SJCRH30 (cell line): ENCODE measurements around the gene FLNC. TPM values are rescaled to one million over a fixed set of nuclear protein-coding genes. Genes with fewer than 3 reads are reported as not detected.

Source experiments
- DNase-seq, 2 experiments: peaks; one replicate each; pipeline ENCODE4 v3.0.0-alpha.2; 2015 to 2020
- H3K27ac ChIP-seq: fragments of 250-450 bp; sonication (Bioruptor Pico); 2 replicates; pipeline ENCODE4 v1.5.1; 2020; ENCODE audit warnings: mild to moderate bottlenecking, moderate library complexity
- H3K27me3 ChIP-seq: fragments of 250-450 bp; sonication (Bioruptor Pico); 2 replicates; pipeline ENCODE4 v1.5.1; 2020; ENCODE audit warnings: mild to moderate bottlenecking, moderate library complexity
- H3K36me3 ChIP-seq: fragments of 250-450 bp; sonication (Bioruptor Pico); 2 replicates; pipeline ENCODE4 v1.5.1; 2020; ENCODE audit warnings: mild to moderate bottlenecking, moderate library complexity
- H3K4me1 ChIP-seq: fragments of 250-450 bp; sonication (Bioruptor Pico); 2 replicates; pipeline ENCODE4 v1.5.1; 2020; ENCODE audit warnings: mild to moderate bottlenecking, moderate library complexity
- H3K4me3 ChIP-seq: fragments of 250-450 bp; sonication (Bioruptor Pico); 2 replicates; pipeline ENCODE4 v1.5.1; 2020; ENCODE audit warnings: mild to moderate bottlenecking, moderate library complexity
- H3K9me3 ChIP-seq: fragments of 250-450 bp; sonication (Bioruptor Pico); replicated peaks from 2 replicates; pipeline ENCODE4 v1.5.1; 2020; ENCODE audit warnings: mild to moderate bottlenecking, moderate library complexity
- total RNA-seq: library from RNA; depleted of rRNA; stranded (reverse); fragments of >200 nt; shearing (Covaris generic); gene quantifications from 2 replicates; pipeline ENCODE4 v1.2.3, GENCODE V29; 2014

Gene FLNC
- total RNA-seq, 1 experiment from 2014 or later, result 158 TPM

GRCh38 chr7:128865996-128866877 lies 36.0 kb downstream of the FLNC start:
- DNase-seq, result no peak
- no peaks in the 10 kb centered on the region for H3K9me3 ChIP-seq
- no peak overlapping the region for H3K27ac ChIP-seq
- peaks cover 11% of the 10 kb centered on the region for H3K4me1 ChIP-seq
- H3K36me3 ChIP-seq, result no peaks in the 10 kb centered on the region
- H3K27me3 ChIP-seq, result no peaks in the 10 kb centered on the region
- H3K4me3 ChIP-seq, result no peak overlapping the region

GRCh38 chr7:128867241-128867640 lies 37.0 kb downstream of the FLNC start:
- Histone ChIP-seq H3K36me3 (no peaks in the 10 kb centered on the region), H3K27me3 (no peaks in the 10 kb centered on the region), H3K4me1 (peaks cover 11% of the 10 kb centered on the region), H3K4me3 (no peak overlapping the region), H3K27ac (no peak overlapping the region), H3K9me3 (no peaks in the 10 kb centered on the region)
- DNase-seq, result no peak

GRCh38 chr7:128867842-128868623 lies 37.8 kb downstream of the FLNC start:
- no peaks in the 10 kb centered on the region for H3K9me3 ChIP-seq
- peak; percentile 51 to 79 for DNase-seq

GRCh38 chr7:128868624-128869137 lies 38.5 kb downstream of the FLNC start:
- DNase-seq, result no peak
- no peaks in the 10 kb centered on the region for H3K27me3 ChIP-seq
- H3K4me3 ChIP-seq, result peak overlapping the region; percentile 55
- H3K9me3 ChIP-seq, result no peaks in the 10 kb centered on the region
- peaks cover 11% of the 10 kb centered on the region for H3K4me1 ChIP-seq
- H3K27ac ChIP-seq, result no peak overlapping the region
- H3K36me3 ChIP-seq, result no peaks in the 10 kb centered on the region

More at GRCh38 chr7:128867842-128868623, 37.8 kb downstream of the FLNC start:
- Histone ChIP-seq H3K36me3 (no peaks in the 10 kb centered on the region), H3K27ac (no peak overlapping the region), H3K4me1 (peaks cover 11% of the 10 kb centered on the region), H3K4me3 (no peak overlapping the region), H3K27me3 (no peaks in the 10 kb centered on the region)

GRCh38 chr7:128869138-128869943 lies 39.1 kb downstream of the FLNC start:
- Histone ChIP-seq H3K9me3 (no peaks in the 10 kb centered on the region), H3K36me3 (no peaks in the 10 kb centered on the region), H3K4me1 (peaks cover 11% of the 10 kb centered on the region), H3K4me3 (peak overlapping the region; percentile 55), H3K27ac (no peak overlapping the region), H3K27me3 (no peaks in the 10 kb centered on the region)
- DNase-seq, result peak in 1 of 2 experiments; percentile 56

GRCh38 chr7:128869944-128870285 lies 39.7 kb downstream of the FLNC start:
- Histone ChIP-seq H3K27me3 (no peaks in the 10 kb centered on the region), H3K36me3 (no peaks in the 10 kb centered on the region), H3K9me3 (no peaks in the 10 kb centered on the region), H3K4me1 (peaks cover 11% of the 10 kb centered on the region), H3K4me3 (peak overlapping the region; percentile 55), H3K27ac (no peak overlapping the region)
- DNase-seq, result no peak

- no peaks in the 10 kb centered on the region; the same call in 1 of the 2 replicates for H3K27me3 ChIP-seq
- H3K4me3 ChIP-seq, result no peak overlapping the region
- peaks cover 11% of the 10 kb centered on the region for H3K4me1 ChIP-seq
- no peaks in the 10 kb centered on the region for H3K36me3 ChIP-seq
- no peaks in the 10 kb centered on the region for H3K9me3 ChIP-seq
- peak in 1 of 2 experiments; percentile 41 for DNase-seq
- no peak overlapping the region for H3K27ac ChIP-seq
Observed at GRCh38 chr7:128871050-128871449, 40.8 kb downstream of the FLNC start.

GRCh38 chr7:128872394-128872824 lies 42.2 kb downstream of the FLNC start:
- H3K36me3 ChIP-seq, result no peaks in the 10 kb centered on the region
- no peak for DNase-seq
- no peaks in the 10 kb centered on the region for H3K9me3 ChIP-seq
- no peaks in the 10 kb centered on the region; the same call in 1 of the 2 replicates for H3K27me3 ChIP-seq
- H3K4me1 ChIP-seq, result peaks cover 11% of the 10 kb centered on the region
- no peak overlapping the region for H3K4me3 ChIP-seq
- H3K27ac ChIP-seq, result no peak overlapping the region

DNA sequence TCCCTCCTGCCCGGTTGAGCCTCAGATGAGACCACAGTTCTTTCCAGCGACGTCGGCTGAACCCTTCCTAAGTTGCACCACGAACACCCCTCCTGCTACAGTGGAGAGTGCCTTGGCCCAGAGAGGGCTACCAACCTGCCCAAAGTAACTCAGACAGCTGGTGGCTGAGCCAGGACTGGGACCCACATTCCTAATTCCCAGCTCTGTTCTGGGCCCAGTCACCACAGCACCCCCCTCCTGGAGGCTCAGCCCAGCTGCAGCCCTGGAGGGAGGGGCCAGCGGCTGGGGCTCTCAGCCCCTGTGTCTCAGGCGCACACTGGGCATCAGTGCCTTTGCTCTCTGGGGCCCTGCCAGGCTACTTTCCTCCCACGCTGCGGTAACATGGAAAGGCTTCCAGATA lies 43.0 kb downstream of the FLNC start:
- H3K9me3 ChIP-seq, result no peaks in the 10 kb centered on the region
- no peak overlapping the region for H3K4me3 ChIP-seq
- H3K27me3 ChIP-seq, result no peaks in the 10 kb centered on the region; the same call in 1 of the 2 replicates
- no peak overlapping the region for H3K27ac ChIP-seq
- DNase-seq, result no peak
- peaks cover 5% of the 10 kb centered on the region for H3K4me1 ChIP-seq
- H3K36me3 ChIP-seq, result no peaks in the 10 kb centered on the region

- Histone ChIP-seq H3K4me3 (no peak overlapping the region), H3K4me1 (no peaks in the 10 kb centered on the region), H3K27me3 (no peaks in the 10 kb centered on the region; the same call in 1 of the 2 replicates), H3K9me3 (no peaks in the 10 kb centered on the region), H3K27ac (no peak overlapping the region), H3K36me3 (no peaks in the 10 kb centered on the region)
- DNase-seq, result no peak
Observed at GRCh38 chr7:128874140-128875031, 44.2 kb downstream of the FLNC start.

DNA sequence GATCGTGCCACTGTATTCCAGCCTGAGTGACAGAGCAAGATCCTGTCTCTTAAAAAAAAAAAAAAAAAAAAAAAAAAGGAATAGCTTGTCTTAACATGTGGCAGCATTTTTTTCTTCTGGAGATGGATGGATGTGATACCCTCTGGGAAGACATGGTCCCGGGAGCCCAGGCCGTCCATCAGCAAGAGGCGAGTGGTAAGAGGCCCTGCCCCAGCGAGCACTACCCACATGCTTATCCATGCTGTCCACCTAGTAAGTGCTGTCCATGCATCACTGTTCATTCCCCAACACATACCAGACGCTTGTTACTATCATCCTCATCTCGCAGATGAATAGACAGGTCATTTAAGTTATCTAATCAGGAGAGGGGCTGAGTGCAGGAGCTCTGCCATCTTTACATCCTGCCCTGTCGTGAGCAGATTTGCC lies 45.3 kb downstream of the FLNC start:
- H3K9me3 ChIP-seq, result no peaks in the 10 kb centered on the region
- H3K27me3 ChIP-seq, result no peaks in the 10 kb centered on the region; the same call in 1 of the 2 replicates
- no peak overlapping the region for H3K4me3 ChIP-seq
- no peaks in the 10 kb centered on the region for H3K36me3 ChIP-seq
- no peak for DNase-seq
- no peak overlapping the region for H3K27ac ChIP-seq
- no peaks in the 10 kb centered on the region for H3K4me1 ChIP-seq

DNA sequence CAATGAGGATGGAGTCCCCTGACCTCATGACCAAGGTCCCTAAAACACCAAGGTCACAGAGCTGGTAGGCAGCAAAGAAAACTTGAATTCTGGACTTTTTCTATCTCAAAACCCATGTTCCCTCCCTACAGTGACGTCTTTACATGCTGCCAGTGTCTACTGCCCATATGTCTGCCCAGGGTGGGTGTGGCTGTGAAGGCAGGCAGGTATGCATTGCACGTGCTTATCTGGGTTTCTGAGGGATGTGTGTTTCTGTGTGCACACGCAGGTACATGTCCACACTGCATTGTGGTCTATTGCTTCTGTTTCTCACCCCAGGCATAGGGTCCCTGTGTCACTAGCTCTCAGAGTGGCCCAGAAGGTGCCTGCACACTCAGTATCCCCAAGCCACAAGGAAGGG lies 45.9 kb downstream of the FLNC start:
- no peak for DNase-seq
- Histone ChIP-seq H3K4me1 (no peaks in the 10 kb centered on the region), H3K27ac (no peak overlapping the region), H3K27me3 (no peaks in the 10 kb centered on the region; the same call in 1 of the 2 replicates), H3K36me3 (no peaks in the 10 kb centered on the region), H3K9me3 (no peaks in the 10 kb centered on the region), H3K4me3 (no peak overlapping the region)

GRCh38 chr7:128876586-128876977 lies 46.4 kb downstream of the FLNC start:
- Histone ChIP-seq H3K9me3 (no peaks in the 10 kb centered on the region), H3K27me3 (no peaks in the 10 kb centered on the region; the same call in 1 of the 2 replicates), H3K36me3 (no peaks in the 10 kb centered on the region), H3K4me1 (no peaks in the 10 kb centered on the region), H3K27ac (no peak overlapping the region), H3K4me3 (no peak overlapping the region)
- DNase-seq, result no peak
